Endodermal cell (in vitro differentiated cells): Measurements from ENCODE around the gene RXRA. TPM values are rescaled to one million over a fixed set of nuclear protein-coding genes. Genes with fewer than 3 reads are reported as not detected.

Experiments
- DNase-seq: peaks from one replicate; pipeline ENCODE4 v3.0.0-alpha.2; 2017
- H3K27ac ChIP-seq: 2 replicates; pipeline ENCODE4 v1.5.1; 2013; ENCODE audit warnings: mild to moderate bottlenecking, low read depth, low read length, moderate library complexity
- H3K27me3 ChIP-seq: 2 replicates; pipeline ENCODE4 v1.6.1; 2013; ENCODE audit warnings: mild to moderate bottlenecking, low read length, moderate library complexity; ENCODE audit not compliant: insufficient read depth, control insufficient read depth, poor library complexity, severe bottlenecking
- H3K36me3 ChIP-seq: 2 replicates; pipeline ENCODE4 v1.7.0; 2013; ENCODE audit warnings: mild to moderate bottlenecking, low read length, moderate library complexity; ENCODE audit not compliant: control insufficient read depth, insufficient read depth
- H3K4me1 ChIP-seq: one replicate; pipeline ENCODE4 v1.7.0; 2013; ENCODE audit warnings: low read length; ENCODE audit not compliant: control insufficient read depth, insufficient read depth
- H3K4me3 ChIP-seq: 2 replicates; pipeline ENCODE4 v1.5.1; 2013; ENCODE audit warnings: mild to moderate bottlenecking, low read length, moderate library complexity
- H3K9ac ChIP-seq: 2 replicates; pipeline ENCODE4 v1.6.1; 2013; ENCODE audit warnings: mild to moderate bottlenecking, low read length, moderate library complexity; ENCODE audit not compliant: poor library complexity, severe bottlenecking; ENCODE audit errors: extremely low read depth
- H3K9me3 ChIP-seq: 2 replicates; pipeline ENCODE4 v1.6.1; 2013; ENCODE audit warnings: mild to moderate bottlenecking, low read length, moderate library complexity; ENCODE audit not compliant: control insufficient read depth
- H3K27ac Mint-ChIP-seq: 2 replicates; pipeline ENCODE4 v1.8.0; 2020; ENCODE audit warnings: mixed read lengths
- H3K27me3 Mint-ChIP-seq: 2 replicates; pipeline ENCODE4 v1.8.0; 2021; ENCODE audit warnings: mild to moderate bottlenecking, mixed read lengths; ENCODE audit not compliant: insufficient read depth
- H3K36me3 Mint-ChIP-seq: 2 replicates; pipeline ENCODE4 v1.8.0; 2020; ENCODE audit warnings: low read depth, mixed read lengths
- H3K4me1 Mint-ChIP-seq: 2 replicates; pipeline ENCODE4 v1.8.0; 2020; ENCODE audit warnings: mixed read lengths
- H3K4me3 Mint-ChIP-seq: 2 replicates; pipeline ENCODE4 v1.8.0; 2020; ENCODE audit warnings: mild to moderate bottlenecking, moderate library complexity, mixed read lengths
- H3K9me3 Mint-ChIP-seq: 2 replicates; pipeline ENCODE4 v1.8.0; 2020; ENCODE audit warnings: mild to moderate bottlenecking, mixed read lengths
- WGBS, 2 experiments: methylation state at CpG; one replicate each; pipeline versions ENCODE4 v1.1.5 to v1.1.7; 2013; ENCODE audit warnings: missing lambda C conversion rate in 2 of 2, mixed read lengths in 1 of 2; ENCODE audit not compliant: insufficient coverage in 1 of 2, insufficient read length in 1 of 2; 5-methylcytosine and 5-hydroxymethylcytosine counted together
- total RNA-seq, 2 donors: library from RNA; stranded (reverse); fragmentation: NEBNext Ultra II Directional in 1 of 2; extraction: Animal tissue kit (Norgen Biotek cat#: 25700) in 1 of 2; gene quantifications; 2 replicates in 1 of 2; 3 replicates in 1 of 2; pipeline ENCODE4 v1.2.1, GENCODE V29; 2021
- TF ChIP-seq, protein P1 (sequence below): fragments of 200-600 bp; sonication (generic); conservative IDR thresholded peaks from 2 replicates; pipeline ENCODE4 v1.5.0; 2021; ENCODE audit warnings: antibody characterized with exemption, mild to moderate bottlenecking

RXRA gene
- total RNA-seq, 2 donors from 2014 or later = 58.3 to 70.6 TPM

DNA sequence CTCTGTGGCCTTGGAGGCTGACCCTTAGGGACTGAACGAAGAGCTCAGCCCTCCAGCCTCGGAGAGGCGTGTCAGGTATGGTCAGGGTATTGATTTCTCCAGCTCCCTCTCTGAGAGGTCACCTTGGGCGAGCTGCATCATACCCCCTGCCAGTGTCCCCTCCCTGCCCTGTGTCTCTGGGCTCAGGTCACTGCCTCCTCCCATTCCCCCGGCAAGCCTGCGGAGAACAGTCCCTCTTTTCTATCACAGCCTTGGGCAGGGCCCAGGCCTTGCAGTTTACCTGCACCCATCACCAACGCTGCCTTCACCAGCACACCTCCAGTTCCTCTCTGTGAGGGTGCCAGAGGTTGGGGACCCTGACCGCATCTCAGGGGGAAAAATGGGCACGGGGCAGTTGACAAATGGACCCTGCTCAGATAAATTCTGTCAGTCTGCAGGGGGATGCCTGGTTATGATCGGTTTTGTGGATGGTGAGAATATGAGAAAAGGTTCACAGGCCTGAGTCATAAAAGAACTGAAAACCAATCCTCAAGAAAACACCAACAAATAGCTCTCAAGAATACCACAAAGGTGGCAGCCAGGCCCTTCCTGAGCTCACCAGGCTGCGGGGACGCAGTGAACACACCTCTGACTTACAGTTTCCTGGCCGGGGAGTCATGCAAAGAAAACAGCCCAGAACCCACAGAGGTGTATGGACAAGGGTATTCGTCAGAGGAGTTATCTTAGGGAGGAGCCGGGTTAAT lies 24.7 kb upstream of the RXRA start:
- H3K27me3 ChIP-seq = no peaks in the 10 kb centered on the region
- Mint-ChIP-seq H3K27ac (no peak overlapping the region), H3K27me3 (no peaks in the 10 kb centered on the region), H3K36me3 (no peaks in the 10 kb centered on the region), H3K4me1 (peaks cover 17% of the 10 kb centered on the region), H3K4me3 (no peak overlapping the region), H3K9me3 (no peaks in the 10 kb centered on the region)
- 82 to 89% methylated on average over 11 to 15 of the region's 15 CpGs for WGBS, 2 experiments
- H3K4me1 ChIP-seq = peaks cover 11% of the 10 kb centered on the region
- H3K9ac ChIP-seq = no peak overlapping the region
- no peaks in the 10 kb centered on the region for H3K36me3 ChIP-seq
- H3K27ac ChIP-seq = no peak overlapping the region
- TF ChIP-seq, protein P1, sequence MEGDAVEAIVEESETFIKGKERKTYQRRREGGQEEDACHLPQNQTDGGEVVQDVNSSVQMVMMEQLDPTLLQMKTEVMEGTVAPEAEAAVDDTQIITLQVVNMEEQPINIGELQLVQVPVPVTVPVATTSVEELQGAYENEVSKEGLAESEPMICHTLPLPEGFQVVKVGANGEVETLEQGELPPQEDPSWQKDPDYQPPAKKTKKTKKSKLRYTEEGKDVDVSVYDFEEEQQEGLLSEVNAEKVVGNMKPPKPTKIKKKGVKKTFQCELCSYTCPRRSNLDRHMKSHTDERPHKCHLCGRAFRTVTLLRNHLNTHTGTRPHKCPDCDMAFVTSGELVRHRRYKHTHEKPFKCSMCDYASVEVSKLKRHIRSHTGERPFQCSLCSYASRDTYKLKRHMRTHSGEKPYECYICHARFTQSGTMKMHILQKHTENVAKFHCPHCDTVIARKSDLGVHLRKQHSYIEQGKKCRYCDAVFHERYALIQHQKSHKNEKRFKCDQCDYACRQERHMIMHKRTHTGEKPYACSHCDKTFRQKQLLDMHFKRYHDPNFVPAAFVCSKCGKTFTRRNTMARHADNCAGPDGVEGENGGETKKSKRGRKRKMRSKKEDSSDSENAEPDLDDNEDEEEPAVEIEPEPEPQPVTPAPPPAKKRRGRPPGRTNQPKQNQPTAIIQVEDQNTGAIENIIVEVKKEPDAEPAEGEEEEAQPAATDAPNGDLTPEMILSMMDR = no peak
- no peaks in the 10 kb centered on the region for H3K9me3 ChIP-seq
- no peak for DNase-seq
- no peak overlapping the region for H3K4me3 ChIP-seq

DNA sequence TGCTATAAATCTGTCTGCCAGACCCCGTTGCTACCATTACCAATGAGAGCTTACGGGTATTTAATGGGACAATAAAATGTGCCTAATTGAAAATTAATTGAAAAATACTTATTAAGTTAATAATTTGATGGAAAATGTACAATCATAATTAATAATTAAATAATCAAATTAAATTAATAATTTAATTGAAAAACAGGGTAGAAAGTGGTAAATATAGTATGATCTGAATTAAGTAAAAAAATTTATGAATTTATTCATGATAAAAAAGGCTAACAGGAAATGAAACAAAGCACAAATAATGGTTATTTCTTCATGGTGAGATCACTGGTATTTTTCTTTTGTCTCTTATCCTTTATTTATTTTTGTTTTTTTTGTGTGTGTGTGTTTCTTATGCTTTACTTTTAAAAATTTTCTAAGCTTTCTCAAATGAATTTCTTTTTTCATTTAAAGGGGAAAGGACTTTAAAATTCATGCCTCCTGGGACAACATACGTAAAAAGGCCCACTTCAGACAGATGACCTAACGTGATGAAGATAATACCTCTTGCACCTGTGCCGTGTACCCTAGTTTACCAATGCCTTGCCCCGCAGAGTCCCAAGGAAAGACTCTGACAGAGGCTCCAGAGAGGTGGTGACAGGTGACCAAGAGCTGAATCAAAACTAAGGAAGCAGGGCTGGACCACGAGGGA lies 24.0 kb upstream of the RXRA start:
- TF ChIP-seq, protein P1 = no peak
- 95 to 96% methylated on average over 5 to 7 of the region's 7 CpGs for WGBS, 2 experiments
- peaks cover 17% of the 10 kb centered on the region for H3K4me1 ChIP-seq
- H3K4me1 Mint-ChIP-seq = peaks cover 17% of the 10 kb centered on the region
- H3K4me3 Mint-ChIP-seq = no peak overlapping the region
- no peak overlapping the region for H3K4me3 ChIP-seq
- no peaks in the 10 kb centered on the region for H3K27me3 ChIP-seq
- H3K9me3 ChIP-seq = no peaks in the 10 kb centered on the region
- no peak for DNase-seq
- H3K9me3 Mint-ChIP-seq = no peaks in the 10 kb centered on the region
- no peak overlapping the region for H3K27ac Mint-ChIP-seq
- H3K36me3 ChIP-seq = no peaks in the 10 kb centered on the region
- no peaks in the 10 kb centered on the region for H3K36me3 Mint-ChIP-seq
- no peak overlapping the region for H3K27ac ChIP-seq
- no peak overlapping the region for H3K9ac ChIP-seq
- no peaks in the 10 kb centered on the region for H3K27me3 Mint-ChIP-seq

DNA sequence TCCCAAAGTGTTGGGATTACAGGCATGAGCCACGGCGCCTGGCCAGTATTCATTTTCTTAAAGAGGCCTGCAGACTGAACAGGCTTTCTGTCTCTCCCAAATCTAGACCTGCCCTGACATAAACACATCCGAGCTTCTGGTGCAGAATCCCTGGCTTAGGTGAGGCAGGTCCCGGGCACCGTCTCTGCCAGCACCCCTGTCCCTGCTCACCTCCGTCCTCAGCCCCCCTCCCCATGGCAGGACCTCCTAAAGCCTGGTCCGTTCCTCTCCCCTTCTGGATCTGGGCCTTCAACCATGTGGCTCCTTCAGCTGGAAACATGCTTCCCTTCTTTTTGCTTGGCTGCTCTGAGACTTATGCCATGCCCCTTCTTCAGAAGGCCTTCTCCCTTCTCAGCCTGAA lies 22.7 kb upstream of the RXRA start:
- H3K27me3 Mint-ChIP-seq = no peaks in the 10 kb centered on the region
- no peaks in the 10 kb centered on the region for H3K9me3 Mint-ChIP-seq
- 95 to 96% methylated on average over 7 of the region's 7 CpGs for WGBS, 2 experiments
- Histone ChIP-seq H3K9me3 (no peaks in the 10 kb centered on the region), H3K4me3 (no peak overlapping the region), H3K27ac (no peak overlapping the region), H3K36me3 (no peaks in the 10 kb centered on the region), H3K27me3 (no peaks in the 10 kb centered on the region), H3K4me1 (peaks cover 18% of the 10 kb centered on the region), H3K9ac (no peak overlapping the region)
- peaks cover 21% of the 10 kb centered on the region for H3K4me1 Mint-ChIP-seq
- TF ChIP-seq, protein P1 = no peak
- no peak overlapping the region for H3K4me3 Mint-ChIP-seq
- DNase-seq = no peak
- no peaks in the 10 kb centered on the region for H3K36me3 Mint-ChIP-seq
- no peak overlapping the region for H3K27ac Mint-ChIP-seq
